IMR-90 (cell line): ENCODE data around the gene SCAMP1. TPM values are rescaled to one million over a fixed set of nuclear protein-coding genes. Genes with fewer than 3 reads are reported as not detected.

ENCODE experiments used
- ATAC-seq: fragments of 200-7000 bp; cut with Tn5 transposase; 2 replicates; pipeline ENCODE4 v1.9.1; 2020; ENCODE audit warnings: low read depth, mild to moderate bottlenecking, moderate library complexity
- BruUV-seq: library from RNA; stranded (reverse); fragments of 400-500 nt; replicated peaks from 2 replicates; lab custom pipeline; 2021; lab: Mats Ljungman, UMichigan
- CTCF ChIA-PET: fragments of 300-600 bp; formaldehyde crosslinking; extraction: SDS; loops from one replicate; lab custom pipeline; 2021; ENCODE audit warnings: antibody characterized with exemption; lab: Yijun Ruan, JAX
- POLR2A ChIA-PET: fragments of 300-600 bp; sonication (Branson Sonifier 250); formaldehyde crosslinking; loops from one replicate; lab custom pipeline; 2022; ENCODE audit warnings: antibody characterized with exemption; ENCODE audit not compliant: unreplicated experiment; lab: Charles Lee
- DNase-seq: peaks from one replicate; pipeline ENCODE4 v3.0.0; 2013
- H2AFZ ChIP-seq: replicated peaks from 2 replicates; pipeline ENCODE3; 2013; ENCODE audit warnings: low read length, mild to moderate bottlenecking; ENCODE audit not compliant: poor library complexity
- H2AK5ac ChIP-seq: 2 replicates; pipeline ENCODE4 v1.6.1; 2013; ENCODE audit warnings: low read depth, low read length, inconsistent platforms
- H2AK9ac ChIP-seq: replicated peaks from 2 replicates; pipeline ENCODE3; 2013; ENCODE audit warnings: mild to moderate bottlenecking, low read depth, low read length, moderate library complexity; ENCODE audit not compliant: poor library complexity
- H2BK120ac ChIP-seq: 2 replicates; pipeline ENCODE4 v1.6.1; 2013; ENCODE audit warnings: low read depth, low read length, inconsistent platforms
- H2BK15ac ChIP-seq: 3 replicates; pipeline ENCODE4 v1.6.1; 2013; ENCODE audit warnings: low read depth, low read length, inconsistent platforms
- H2BK20ac ChIP-seq: 2 replicates; pipeline ENCODE4 v1.6.1; 2013; ENCODE audit warnings: low read depth, mild to moderate bottlenecking, inconsistent platforms, low read length, moderate library complexity
- H2BK5ac ChIP-seq: 2 replicates; pipeline ENCODE4 v1.6.1; 2013; ENCODE audit warnings: mild to moderate bottlenecking, low read depth, low read length, inconsistent platforms; ENCODE audit not compliant: poor library complexity, severe bottlenecking
- H3K14ac ChIP-seq: replicated peaks from 2 replicates; pipeline ENCODE4 v1.6.1; 2013; ENCODE audit warnings: low read depth, low read length, inconsistent platforms
- H3K18ac ChIP-seq: 2 replicates; pipeline ENCODE4 v1.6.1; 2013; ENCODE audit warnings: low read depth, low read length, control low read depth
- H3K23ac ChIP-seq: 2 replicates; pipeline ENCODE4 v1.6.1; 2013; ENCODE audit warnings: low read depth, low read length, inconsistent platforms
- H3K27ac ChIP-seq: 2 replicates; pipeline ENCODE4 v1.5.1; 2013; ENCODE audit warnings: mild to moderate bottlenecking, control low read depth, low read length; ENCODE audit not compliant: insufficient read depth
- H3K27me3 ChIP-seq: 2 replicates; pipeline ENCODE4 v1.6.1; 2013; ENCODE audit warnings: low read length; ENCODE audit not compliant: control insufficient read depth, insufficient read depth
- H3K36me3 ChIP-seq: 2 replicates; pipeline ENCODE4 v1.6.1; 2013; ENCODE audit warnings: low read length, mixed read lengths; ENCODE audit not compliant: control insufficient read depth, insufficient read depth
- H3K4ac ChIP-seq: 2 replicates; pipeline ENCODE4 v1.6.1; 2013; ENCODE audit warnings: low read depth, low read length, inconsistent platforms
- H3K4me1 ChIP-seq: 2 replicates; pipeline ENCODE4 v1.6.1; 2013; ENCODE audit warnings: low read length, mixed read lengths; ENCODE audit not compliant: control insufficient read depth, insufficient read depth
- H3K4me2 ChIP-seq: 2 replicates; pipeline ENCODE4 v1.6.1; 2013; ENCODE audit warnings: low read depth, mild to moderate bottlenecking, control low read depth, low read length, moderate library complexity
- H3K4me3 ChIP-seq: 2 replicates; pipeline ENCODE4 v1.5.1; 2013; ENCODE audit warnings: low read depth, mild to moderate bottlenecking, control low read depth, low read length, moderate library complexity; ENCODE audit not compliant: insufficient read depth
- H3K56ac ChIP-seq: 2 replicates; pipeline ENCODE4 v1.6.1; 2013; ENCODE audit warnings: low read length, inconsistent platforms; ENCODE audit not compliant: insufficient read depth; ENCODE audit errors: extremely low read depth
- H3K79me1 ChIP-seq, 2 experiments: 2 replicates each; pipeline ENCODE4 v1.6.1; 2013; ENCODE audit warnings: low read length in 2 of 2, inconsistent platforms in 1 of 2, low read depth in 1 of 2
- H3K9ac ChIP-seq: 2 replicates; pipeline ENCODE4 v1.6.1; 2013; ENCODE audit warnings: low read depth, low read length, control low read depth
- H3K9me1 ChIP-seq: 2 replicates; pipeline ENCODE4 v1.6.1; 2013; ENCODE audit warnings: low read length, inconsistent platforms; ENCODE audit not compliant: insufficient read depth
- H3K9me3 ChIP-seq: 2 replicates; pipeline ENCODE4 v1.6.1; 2013; ENCODE audit warnings: low read length; ENCODE audit not compliant: control insufficient read depth, insufficient read depth
- H4K20me1 ChIP-seq: 2 replicates; pipeline ENCODE4 v1.6.1; 2013; ENCODE audit warnings: low read length, inconsistent platforms; ENCODE audit not compliant: insufficient read depth
- H4K5ac ChIP-seq: 2 replicates; pipeline ENCODE4 v1.6.1; 2013; ENCODE audit warnings: mild to moderate bottlenecking, low read depth, low read length, control low read depth
- H4K8ac ChIP-seq, 2 experiments: 2 replicates each; pipeline ENCODE4 v1.6.1; 2013; ENCODE audit warnings: low read depth in 2 of 2, low read length in 2 of 2, control low read depth in 1 of 2, inconsistent platforms in 1 of 2
- H4K91ac ChIP-seq: 2 replicates; pipeline ENCODE4 v1.6.1; 2013; ENCODE audit warnings: low read depth, low read length, inconsistent platforms; ENCODE audit not compliant: insufficient read depth
- BHLHE40 ChIP-seq: fragments of 150-350 bp; IDR thresholded peaks from 2 replicates; pipeline ENCODE4 v1.6.1; 2016; ENCODE audit warnings: mild to moderate bottlenecking, low read depth, low read length
- MXI1 ChIP-seq: IDR thresholded peaks from 2 replicates; pipeline ENCODE4 v1.6.1; 2012; ENCODE audit warnings: low read depth, mild to moderate bottlenecking, low read length, moderate library complexity, borderline replicate concordance
- RAD21 ChIP-seq: IDR thresholded peaks from 2 replicates; pipeline ENCODE4 v1.6.1; 2012; ENCODE audit warnings: low read length, improper control_type of control experiment
- dilution Hi-C: fragments of 300-500 bp; cut with HindIII; formaldehyde crosslinking; loops from one replicate; pipeline ENCODE4 v1.14.3; 2018; ENCODE audit warnings: low sequenced_read_pairs; ENCODE audit not compliant: unreplicated experiment
- in situ Hi-C: fragments of 300-500 bp; cut with MboI; formaldehyde crosslinking; loops from 3 replicates; pipeline ENCODE4 v1.14.3; 2019; ENCODE audit warnings: low sequenced_read_pairs, inconsistent platforms, mixed read lengths
- intact Hi-C: fragments of 100-400 bp; cut with micrococcal nuclease; formaldehyde crosslinking; loops from 2 replicates; pipeline ENCODE4 v1.10.0; 2022
- polyA plus RNA-seq, 3 experiments: library from polyadenylated mRNA; depleted of rRNA; stranded (reverse); fragments of >200 nt; gene quantifications; 2 replicates each; pipeline ENCODE4 v1.2.3, GENCODE V29; 2012; ENCODE audit warnings: low replicate concordance in 1 of 3
- total RNA-seq: library from RNA; depleted of rRNA; stranded (reverse); fragments of >200 nt; gene quantifications from 2 replicates; pipeline ENCODE4 v1.2.3, GENCODE V29; 2012

SCAMP1 gene
- total and polyA plus RNA-seq, 2 of the 4 experiments (the other 2 are of a cell fraction) = 13.5 to 114 TPM

GRCh38 chr5:78420548-78420947 lies 60.1 kb downstream of the SCAMP1 start:
- Histone ChIP-seq H3K36me3 (peaks cover 6% of the 10 kb centered on the region), H3K9ac (no peak overlapping the region), H4K5ac (no peak overlapping the region), H3K79me1 (no peaks in the 10 kb centered on the region; a peak in 1 of 4 replicates), H4K20me1 (no peaks in the 10 kb centered on the region), H3K56ac (no peak overlapping the region), H3K27ac (no peak overlapping the region), H2AK5ac (no peak overlapping the region), H3K27me3 (no peaks in the 10 kb centered on the region), H2BK20ac (no peak overlapping the region), H4K91ac (no peak overlapping the region), H2BK120ac (no peak overlapping the region), H2BK15ac (no peak overlapping the region), H3K9me3 (no peaks in the 10 kb centered on the region), H3K23ac (no peak overlapping the region), H3K18ac (no peak overlapping the region), H4K8ac (no peak overlapping the region), H2BK5ac (no peak overlapping the region), H3K4me3 (no peak overlapping the region), H3K4ac (no peak overlapping the region), H3K14ac (no peak overlapping the region), H3K4me2 (no peak overlapping the region), H2AK9ac (no peak overlapping the region), H3K9me1 (no peaks in the 10 kb centered on the region), H2AFZ (no peak overlapping the region), H3K4me1 (no peaks in the 10 kb centered on the region; the same call in 1 of the 2 replicates)
- ATAC-seq = no peak
- DNase-seq = no peak
- TF ChIP-seq RAD21 = no peak
- no peak for TF ChIP-seq BHLHE40
- no peak for TF ChIP-seq MXI1
- intact Hi-C loops (no loop called here), in situ Hi-C loops (no loop called here), dilution Hi-C loops (no loop called here)
- POLR2A ChIA-PET = no interaction called here
- BruUV-seq = no TSS peak
- CTCF ChIA-PET = interaction anchor here (1.0 kb wide), 2 partner anchors 13 to 47 kb away, joined by 3 read pairs; no protein-coding TSS in a partner anchor
